Measurements from ENCODE around the gene XRRA1. TPM values are rescaled to one million over a fixed set of nuclear protein-coding genes. Genes with fewer than 3 reads are reported as not detected.

Gene XRRA1
- total RNA-seq, 1 experiment from 2014 or later = 17.3 TPM

- no peak overlapping the region for H3K9ac ChIP-seq (ENCODE audit: low read length)
- 0 out of 4 replicates have a peak, but pooled peaks cover 0 to 4% of the 10 kb centered on the region in 2 experiments for H3K9me3 ChIP-seq (ENCODE audit: control insufficient read depth in 1 of 2, insufficient read depth in 1 of 2, low read depth in 1 of 2, low read length in 2 of 2)
- H3K36me3 ChIP-seq (ENCODE audit: control insufficient read depth in 1 of 2, insufficient read depth in 2 of 2, low read length in 2 of 2) = peaks cover 0 to 19% of the 10 kb centered on the region in 2 experiments; a peak in 2 of 4 replicates
- ChIA-PET POLR2A (no interaction called here), CTCF (no interaction called here), RAD21 (ENCODE audit: low non-redundant PET in 1 of 2, low total read pairs in 2 of 2, uncharacterized antibody in 2 of 2, unreplicated experiment in 2 of 2) (no interaction called here)
- H4K20me1 ChIP-seq (ENCODE audit: insufficient read depth) = no peaks in the 10 kb centered on the region
- BruUV-seq (replicated peaks) = no TSS peak
- intact Hi-C loops (cut with micrococcal nuclease) = no loop called here
- H3K79me2 ChIP-seq (ENCODE audit: insufficient read depth, low read length) = no peaks in the 10 kb centered on the region; the same call in 1 of the 2 replicates
- H3K27me3 ChIP-seq (ENCODE audit: insufficient read depth, low read length) = no peaks in the 10 kb centered on the region
- H3K4me1 ChIP-seq (ENCODE audit: control insufficient read depth in 1 of 2, insufficient read depth in 2 of 2, low read length in 2 of 2) = peaks cover 0 to 7% of the 10 kb centered on the region in 2 experiments; a peak in 1 of 4 replicates
- TF ChIP-seq SIN3A (IDR thresholded peaks at IDR 0.05; ENCODE audit: low read depth) (no peak), EZH2 (IDR thresholded peaks at IDR 0.05) (no peak), ZFX (IDR thresholded peaks at IDR 0.05) (no peak), TCF7L2 (IDR thresholded peaks at IDR 0.05; ENCODE audit: borderline replicate concordance, extremely low read depth, insufficient read depth, insufficient read length) (no peak), POLR2AphosphoS5 (IDR thresholded peaks at IDR 0.05; ENCODE audit: low read depth, low read length) (no peak), FOSL1 (IDR thresholded peaks at IDR 0.05; ENCODE audit: low read depth) (no peak), CBX3 (IDR thresholded peaks at IDR 0.05; ENCODE audit: low read depth) (no peak), ZNF274 (IDR thresholded peaks at IDR 0.05; ENCODE audit: low read depth, low read length) (no peak), POLR2A (IDR thresholded peaks at IDR 0.05; ENCODE audit: borderline replicate concordance, extremely low read depth, insufficient read depth, insufficient read length) (no peak), SRF (IDR thresholded peaks at IDR 0.05; ENCODE audit: low read depth) (no peak)
- TF ChIP-seq, protein P1, sequence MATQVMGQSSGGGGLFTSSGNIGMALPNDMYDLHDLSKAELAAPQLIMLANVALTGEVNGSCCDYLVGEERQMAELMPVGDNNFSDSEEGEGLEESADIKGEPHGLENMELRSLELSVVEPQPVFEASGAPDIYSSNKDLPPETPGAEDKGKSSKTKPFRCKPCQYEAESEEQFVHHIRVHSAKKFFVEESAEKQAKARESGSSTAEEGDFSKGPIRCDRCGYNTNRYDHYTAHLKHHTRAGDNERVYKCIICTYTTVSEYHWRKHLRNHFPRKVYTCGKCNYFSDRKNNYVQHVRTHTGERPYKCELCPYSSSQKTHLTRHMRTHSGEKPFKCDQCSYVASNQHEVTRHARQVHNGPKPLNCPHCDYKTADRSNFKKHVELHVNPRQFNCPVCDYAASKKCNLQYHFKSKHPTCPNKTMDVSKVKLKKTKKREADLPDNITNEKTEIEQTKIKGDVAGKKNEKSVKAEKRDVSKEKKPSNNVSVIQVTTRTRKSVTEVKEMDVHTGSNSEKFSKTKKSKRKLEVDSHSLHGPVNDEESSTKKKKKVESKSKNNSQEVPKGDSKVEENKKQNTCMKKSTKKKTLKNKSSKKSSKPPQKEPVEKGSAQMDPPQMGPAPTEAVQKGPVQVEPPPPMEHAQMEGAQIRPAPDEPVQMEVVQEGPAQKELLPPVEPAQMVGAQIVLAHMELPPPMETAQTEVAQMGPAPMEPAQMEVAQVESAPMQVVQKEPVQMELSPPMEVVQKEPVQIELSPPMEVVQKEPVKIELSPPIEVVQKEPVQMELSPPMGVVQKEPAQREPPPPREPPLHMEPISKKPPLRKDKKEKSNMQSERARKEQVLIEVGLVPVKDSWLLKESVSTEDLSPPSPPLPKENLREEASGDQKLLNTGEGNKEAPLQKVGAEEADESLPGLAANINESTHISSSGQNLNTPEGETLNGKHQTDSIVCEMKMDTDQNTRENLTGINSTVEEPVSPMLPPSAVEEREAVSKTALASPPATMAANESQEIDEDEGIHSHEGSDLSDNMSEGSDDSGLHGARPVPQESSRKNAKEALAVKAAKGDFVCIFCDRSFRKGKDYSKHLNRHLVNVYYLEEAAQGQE (IDR thresholded peaks at IDR 0.05; ENCODE audit: low read depth) = no peak
- TF ChIP-seq, protein P2, sequence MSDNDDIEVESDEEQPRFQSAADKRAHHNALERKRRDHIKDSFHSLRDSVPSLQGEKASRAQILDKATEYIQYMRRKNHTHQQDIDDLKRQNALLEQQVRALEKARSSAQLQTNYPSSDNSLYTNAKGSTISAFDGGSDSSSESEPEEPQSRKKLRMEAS (IDR thresholded peaks at IDR 0.05) = no peak
- H3K4me2 ChIP-seq (ENCODE audit: low read length) = no peak overlapping the region
- H3K9me2 ChIP-seq (ENCODE audit: insufficient read depth) = no peaks in the 10 kb centered on the region
- DNase-seq (ENCODE audit: low read depth, low spot score) = no peak
- ATAC-seq = no peak
- H3K27ac ChIP-seq (ENCODE audit: low read depth, low read length) = no peak overlapping the region
- H2AFZ ChIP-seq (ENCODE audit: low read depth, low read length, poor library complexity, severe bottlenecking) = no peak overlapping the region
- H3K4me3 ChIP-seq (replicated peaks in 1 of 2; ENCODE audit: low read depth in 1 of 2, low read length in 2 of 2) = no peak overlapping the region
Observed at GRCh38 chr11:74819400-74819799, 129.5 kb downstream of the XRRA1 start.
